ENCODE measurements around the gene TXNL4B.
"Not testable (repeated sequence)": the region's sequence is repeated elsewhere in the genome, so short reads cannot be mapped to it uniquely, and the experiment has no call there.

The TXNL4B gene

GRCh38 chr16:72111657-72112451 lies 18.4 kb upstream of the TXNL4B start:
- no peak for DNase-seq (ENCODE audit: low spot score)

DNA sequence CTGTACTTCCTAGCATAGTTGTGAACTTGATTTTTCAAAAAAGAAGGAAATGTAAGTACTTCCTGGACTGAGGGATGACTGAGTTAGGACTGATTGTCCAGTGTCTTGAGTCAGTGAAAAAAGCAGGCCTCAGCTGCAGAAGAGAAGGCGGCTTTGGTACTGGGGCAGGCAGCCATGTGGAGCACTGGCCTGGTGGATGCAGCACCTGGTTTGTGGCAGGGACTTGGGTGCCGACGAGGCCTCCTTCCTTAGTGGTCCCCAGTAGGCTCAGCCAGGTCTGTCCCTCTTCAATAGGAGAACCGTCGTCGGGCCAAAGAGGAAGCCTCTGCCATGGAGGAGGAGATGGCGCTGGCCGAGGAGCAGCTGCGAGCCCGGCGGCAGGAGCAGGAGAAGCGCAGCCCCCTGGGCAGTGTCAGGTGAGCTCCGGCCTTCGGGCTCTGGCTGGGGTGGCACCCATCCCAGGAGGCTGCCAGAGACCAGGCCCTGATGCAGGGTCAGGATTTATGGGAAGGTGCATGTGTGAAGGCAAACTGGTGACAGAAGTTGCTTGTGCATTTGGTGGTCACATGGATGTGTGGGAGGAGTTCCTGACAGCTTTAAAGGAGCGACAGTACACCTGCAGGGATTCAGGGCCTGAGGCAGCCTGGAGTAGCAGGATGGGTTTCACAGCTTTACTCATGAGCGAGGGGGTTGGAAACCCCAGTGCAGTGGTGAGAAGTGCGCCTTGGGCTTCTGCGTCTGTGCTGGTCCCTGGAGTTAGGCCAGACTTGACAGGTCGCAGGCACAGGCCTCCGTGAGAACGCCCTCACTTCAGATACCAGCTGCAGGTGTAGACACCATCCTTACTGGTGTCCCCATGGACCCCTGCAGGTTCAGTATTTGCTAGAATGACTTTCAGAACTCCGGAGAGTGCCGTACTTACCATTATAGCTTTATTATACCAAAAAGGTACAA lies 17.5 kb upstream of the TXNL4B start:
- DNase-seq (ENCODE audit: low spot score): no peak

DNA sequence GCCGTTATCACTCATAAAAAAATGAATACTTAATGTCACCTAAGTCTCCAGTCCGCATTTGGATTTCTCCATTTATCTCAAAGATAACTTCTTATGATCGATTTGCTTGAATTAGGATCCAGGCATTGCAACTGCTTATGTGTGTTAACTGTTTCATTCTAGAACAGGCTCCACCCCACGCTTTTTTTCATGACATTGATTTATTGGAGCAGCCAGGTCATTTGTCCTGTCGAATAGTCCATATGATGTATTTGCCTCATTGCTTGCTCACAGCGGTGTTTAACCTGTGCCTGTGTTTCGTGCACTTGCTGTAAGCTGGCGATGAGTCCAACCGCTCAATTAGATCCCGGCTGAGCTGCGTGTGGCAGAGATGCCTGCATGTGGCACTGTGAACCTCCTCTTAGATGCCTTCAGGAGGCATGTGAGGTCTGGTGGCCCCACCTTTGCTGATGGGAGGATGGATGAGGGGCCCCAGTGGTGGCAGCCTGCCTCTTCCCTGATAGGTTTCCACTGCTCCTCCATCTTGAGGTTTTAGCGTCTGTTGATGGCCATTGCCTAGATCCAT lies 16.6 kb upstream of the TXNL4B start:
- no peak for DNase-seq (ENCODE audit: low spot score)

- no peak for DNase-seq (ENCODE audit: low spot score)
These were observed 15.9 kb upstream of the TXNL4B start for GRCh38 chr16:72109300-72109699.

DNA sequence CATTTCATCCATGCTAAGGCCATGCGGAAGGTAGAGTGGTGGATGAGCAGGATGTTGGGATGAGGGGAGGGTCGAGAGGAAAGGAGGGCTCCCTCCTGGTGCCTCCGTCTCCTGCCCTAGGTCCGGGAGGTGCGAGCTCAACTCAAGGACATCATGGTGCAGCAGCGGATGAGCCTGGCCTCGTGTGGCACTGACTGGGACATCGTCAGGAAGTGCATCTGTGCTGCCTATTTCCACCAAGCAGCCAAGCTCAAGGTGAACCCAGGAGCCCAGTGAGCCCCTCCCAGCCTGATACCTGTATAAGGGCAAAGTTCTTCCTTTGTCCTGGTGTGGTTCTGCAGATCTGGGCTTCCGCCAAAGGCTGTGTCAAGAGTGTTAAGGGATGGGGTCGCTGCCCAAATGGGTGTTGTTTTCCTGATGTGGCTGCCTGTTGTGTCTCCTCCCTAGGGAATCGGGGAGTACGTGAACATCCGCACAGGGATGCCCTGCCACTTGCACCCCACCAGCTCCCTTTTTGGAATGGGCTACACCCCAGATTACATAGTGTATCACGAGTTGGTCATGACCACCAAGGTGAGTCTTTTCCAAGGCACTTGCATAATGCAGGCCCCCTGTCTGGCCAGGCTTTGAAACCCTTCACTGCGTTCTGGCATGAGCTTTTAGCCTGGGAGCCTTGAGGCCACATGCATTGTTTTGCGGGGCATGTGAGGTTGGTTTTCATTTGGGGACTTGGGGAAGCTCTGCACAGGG lies 15.1 kb upstream of the TXNL4B start:
- no peak for DNase-seq (ENCODE audit: low spot score)

- DNase-seq (ENCODE audit: low spot score): no peak
These were observed 14.0 kb upstream of the TXNL4B start for GRCh38 chr16:72107371-72107770.

DNA sequence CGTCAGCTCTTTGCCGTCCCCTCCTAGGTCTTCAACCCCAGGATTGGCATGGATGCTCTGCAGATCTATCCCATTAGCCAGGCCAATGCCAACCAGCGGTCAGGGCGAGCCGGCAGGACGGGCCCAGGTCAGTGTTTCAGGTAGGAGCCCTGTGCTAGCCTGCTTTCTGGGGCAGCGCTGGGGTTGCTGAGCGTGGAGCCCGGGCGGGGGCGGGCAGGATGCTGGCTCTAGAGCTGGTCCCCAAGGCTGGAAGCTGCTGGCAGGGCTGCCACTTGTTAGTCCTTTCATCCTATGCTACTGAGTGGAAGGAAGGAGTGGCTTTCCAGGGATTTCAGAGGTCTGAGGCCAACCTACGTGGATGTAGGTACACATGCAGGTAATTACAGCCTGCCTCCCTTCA lies 12.6 kb upstream of the TXNL4B start:
- no peak for DNase-seq (ENCODE audit: low spot score)

DNA sequence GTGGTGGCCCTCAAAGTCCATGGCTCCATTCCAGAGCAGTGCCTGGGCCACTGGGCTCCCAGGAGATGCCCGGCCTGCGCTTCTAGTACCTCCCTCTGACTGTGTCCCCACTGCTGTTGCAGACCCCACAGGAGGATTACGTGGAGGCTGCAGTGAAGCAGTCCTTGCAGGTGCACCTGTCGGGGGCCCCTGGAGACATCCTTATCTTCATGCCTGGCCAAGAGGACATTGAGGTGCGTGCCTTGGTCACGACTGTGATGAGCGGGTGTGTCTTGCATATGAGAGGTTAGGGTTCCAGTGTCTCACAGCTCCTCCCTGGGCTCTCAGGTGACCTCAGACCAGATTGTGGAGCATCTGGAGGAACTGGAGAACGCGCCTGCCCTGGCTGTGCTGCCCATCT lies 11.5 kb upstream of the TXNL4B start:
- no peak for DNase-seq (ENCODE audit: low spot score)

DNA sequence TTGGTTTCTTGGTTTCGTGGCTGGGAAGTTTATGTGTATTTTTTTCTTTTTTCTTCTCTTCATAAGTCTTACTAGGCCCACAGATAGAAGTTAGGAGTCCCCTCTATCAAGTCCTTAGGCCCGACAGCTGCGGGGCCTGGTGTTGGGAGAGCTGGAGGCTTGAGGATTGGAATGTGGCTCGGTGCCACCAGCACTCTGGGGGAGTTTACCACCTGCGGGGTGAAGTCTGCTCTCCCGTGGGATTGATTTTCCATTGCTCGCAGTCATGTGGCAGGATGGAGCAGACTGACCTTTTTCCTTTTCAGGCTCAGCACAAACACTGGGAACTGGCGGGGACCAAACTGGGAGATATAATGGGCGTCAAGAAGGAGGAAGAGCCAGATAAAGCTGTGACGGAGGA lies 7.8 kb upstream of the TXNL4B start:
- DNase-seq (ENCODE audit: low spot score): no peak

DNA sequence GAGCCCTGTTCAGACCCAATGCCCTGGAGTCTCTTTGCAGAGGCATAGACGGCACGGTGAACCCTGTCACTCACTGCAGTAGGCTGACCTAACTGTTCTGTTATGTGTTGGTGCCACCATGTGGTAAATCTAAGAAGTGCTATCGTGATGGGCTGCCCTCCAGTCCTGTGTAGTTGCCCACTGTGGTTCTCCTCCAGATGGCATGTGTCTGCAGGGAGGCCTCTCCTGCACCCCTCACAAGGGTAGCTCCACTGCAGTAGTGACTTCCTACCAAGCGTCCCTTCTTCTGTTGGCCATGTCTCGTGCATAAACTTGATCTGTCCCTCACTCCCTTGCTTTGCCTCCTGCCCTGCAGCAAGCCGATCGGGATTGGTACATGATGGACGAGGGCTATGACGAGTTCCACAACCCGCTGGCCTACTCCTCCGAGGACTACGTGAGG lies 6.0 kb upstream of the TXNL4B start:
- DNase-seq (ENCODE audit: low spot score): peak; percentile 85

DNA sequence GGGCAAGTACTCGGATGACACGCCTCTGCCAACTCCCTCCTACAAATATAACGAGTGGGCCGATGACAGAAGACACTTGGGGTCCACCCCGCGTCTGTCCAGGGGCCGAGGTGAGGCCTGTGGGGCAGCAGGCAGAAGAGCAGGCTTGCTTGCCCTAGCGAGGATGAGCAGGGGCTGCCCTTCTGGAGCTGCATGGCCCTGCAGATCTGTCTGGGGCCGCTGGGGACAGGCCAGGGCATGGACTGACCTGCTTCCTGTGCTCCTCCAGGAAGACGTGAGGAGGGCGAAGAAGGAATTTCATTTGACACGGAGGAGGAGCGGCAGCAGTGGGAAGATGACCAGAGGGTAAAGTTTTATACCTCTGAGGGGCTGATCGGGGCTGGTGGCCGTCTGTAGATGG lies 5.5 kb upstream of the TXNL4B start:
- DNase-seq (ENCODE audit: low spot score): no peak

DNA sequence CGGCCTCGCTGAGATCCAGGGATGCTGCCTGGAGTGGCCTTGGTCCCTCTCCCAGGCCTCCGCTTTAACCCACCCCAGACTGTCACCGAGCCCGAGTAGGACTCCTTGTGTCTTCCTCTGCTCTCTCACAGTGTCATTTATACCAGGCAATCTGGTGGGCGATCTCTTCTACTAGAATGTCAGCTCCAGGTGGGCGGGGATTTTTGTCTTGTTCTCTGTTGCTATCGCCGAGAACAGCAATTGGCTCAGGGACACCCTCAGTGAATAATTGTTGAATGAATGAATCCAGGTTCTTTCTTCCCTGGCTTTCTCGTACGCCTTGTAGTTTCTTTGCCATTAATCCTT lies 818 bp upstream of the TXNL4B start:
- DNase-seq (ENCODE audit: low spot score): peak; percentile 71

DNA sequence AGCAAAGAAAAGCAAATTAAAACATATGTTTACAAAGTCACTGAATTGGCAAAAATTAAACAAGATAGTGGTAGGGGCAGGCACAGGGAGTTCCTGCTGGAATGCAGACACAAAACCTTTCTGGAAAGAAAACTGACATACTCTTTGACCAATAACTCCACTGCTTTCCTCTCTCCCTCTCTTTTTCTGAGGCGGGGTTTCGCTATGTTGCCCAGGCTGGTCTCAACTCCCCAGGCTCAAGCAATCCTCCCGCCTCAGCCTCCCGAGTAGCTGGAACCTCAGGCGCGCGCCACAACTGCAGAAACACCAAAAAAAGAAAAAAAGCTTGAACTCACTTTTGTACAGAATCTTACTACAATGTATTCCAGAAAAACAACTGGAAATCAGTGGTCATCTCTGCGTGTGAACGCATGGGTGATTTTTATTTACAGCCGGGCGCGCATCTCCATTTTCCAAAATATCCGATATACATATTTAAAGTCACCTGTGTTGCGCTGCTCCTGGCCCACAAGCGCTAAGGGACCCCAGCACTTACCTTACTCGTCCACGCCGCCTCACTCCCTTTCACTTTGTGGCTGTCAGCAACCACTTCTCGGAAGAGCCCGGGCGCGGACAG lies 480 bp downstream of the TXNL4B start:
- DNase-seq (ENCODE audit: low spot score): no peak

DNA sequence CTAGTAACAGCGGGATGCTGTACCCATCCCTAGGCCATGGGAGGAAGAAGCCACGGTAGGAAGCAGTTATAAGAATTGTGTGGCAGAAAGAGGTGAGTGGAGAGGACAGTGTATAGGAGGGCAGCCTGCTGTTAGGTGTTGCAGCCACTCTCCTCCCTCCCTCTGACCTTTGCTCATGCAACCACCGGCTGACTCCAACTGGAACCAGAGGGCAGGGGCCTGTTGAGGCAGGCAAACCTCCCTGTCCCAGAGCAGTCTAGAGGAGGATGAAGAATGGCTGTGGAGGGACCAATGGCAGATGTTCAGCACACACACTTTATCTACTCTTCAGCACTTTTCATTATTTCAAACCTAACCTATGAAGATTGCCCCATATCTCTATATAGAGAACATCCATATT lies 2.2 kb downstream of the TXNL4B start:
- DNase-seq (ENCODE audit: low spot score): no peak

DNA sequence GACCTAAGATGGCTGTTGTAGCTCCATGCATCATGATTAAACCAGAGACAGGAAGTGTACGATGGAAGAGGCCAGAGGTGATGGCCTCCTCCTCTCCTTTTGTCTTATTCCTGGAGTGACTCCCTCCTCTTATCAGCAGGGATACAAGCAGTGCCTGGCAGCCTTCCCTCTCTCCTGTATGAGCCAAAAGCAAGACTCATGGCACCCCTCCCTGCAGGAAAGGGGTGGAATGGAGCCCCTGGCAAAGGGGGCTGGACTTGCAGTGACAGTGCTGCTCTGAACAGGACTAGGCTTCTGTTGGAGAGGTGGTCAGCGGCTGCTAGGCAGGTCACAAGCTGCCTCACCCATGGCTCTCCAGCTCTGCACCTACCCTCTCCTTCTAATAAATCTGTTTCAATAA lies 8.4 kb downstream of the TXNL4B start:
- DNase-seq (ENCODE audit: low spot score): no peak

GRCh38 chr16:72084445-72084844 lies 9.0 kb downstream of the TXNL4B start:
- no peak for DNase-seq (ENCODE audit: low spot score)

- DNase-seq (ENCODE audit: low spot score): no peak
These were observed 9.5 kb downstream of the TXNL4B start for GRCh38 chr16:72083778-72084404.

- DNase-seq (ENCODE audit: low spot score): not testable (repeated sequence)
These were observed 16.3 kb downstream of the TXNL4B start for GRCh38 chr16:72076991-72077706.

DNA sequence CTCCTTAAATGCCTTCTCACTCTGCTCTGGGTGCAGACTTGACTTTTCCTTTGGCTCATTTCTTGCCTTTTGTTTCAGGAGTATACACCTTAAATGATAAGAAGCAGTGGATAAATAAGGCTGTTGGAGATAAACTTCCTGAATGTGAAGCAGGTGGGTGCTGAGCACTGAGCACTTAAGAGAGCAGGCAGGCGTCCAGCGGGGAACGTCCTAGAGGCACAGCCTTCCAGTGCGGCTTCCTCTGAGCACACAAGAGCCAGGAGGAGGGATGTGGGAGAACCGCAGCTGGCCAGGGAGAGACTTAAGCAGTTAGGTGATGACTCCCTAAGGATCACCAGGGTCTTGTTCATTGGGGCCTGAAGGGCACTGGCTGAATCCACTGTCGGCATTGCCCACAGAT lies 18.4 kb downstream of the TXNL4B start:
- DNase-seq (ENCODE audit: low spot score): not testable (repeated sequence)

DNA sequence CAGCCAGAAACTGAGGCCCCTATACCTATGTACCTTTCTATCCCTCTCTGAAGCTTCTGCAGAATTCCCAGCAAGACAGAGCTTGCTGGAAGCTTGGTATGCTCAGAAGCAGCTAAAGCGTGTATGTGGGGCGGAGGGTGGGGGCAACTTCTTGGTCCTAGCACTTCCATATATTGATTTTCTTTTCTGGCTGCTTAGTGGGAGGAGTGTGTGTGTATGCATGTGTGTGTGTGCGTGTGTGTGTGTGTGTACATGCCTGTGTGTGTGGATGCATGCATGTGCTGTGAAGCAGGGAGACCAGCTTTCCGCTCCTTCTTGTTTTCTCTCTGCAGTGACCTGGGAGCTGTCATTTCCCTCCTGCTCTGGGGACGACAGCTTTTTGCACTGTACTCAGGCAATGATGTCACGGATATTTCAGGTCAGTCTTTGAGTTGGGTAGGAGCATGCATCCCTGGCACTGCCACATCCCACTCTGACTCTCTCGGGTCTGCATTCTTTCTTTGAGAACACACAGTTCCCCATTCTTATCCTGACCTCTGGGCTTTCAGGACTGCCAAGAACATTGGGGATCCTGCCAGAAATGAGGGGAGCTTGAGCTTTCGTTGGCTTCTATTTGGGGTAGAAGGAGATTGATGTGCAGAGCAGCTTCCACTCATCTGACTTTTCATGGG lies 19.7 kb downstream of the TXNL4B start:
- DNase-seq (ENCODE audit: low spot score): no peak
